RWPE2 (cell line): ENCODE measurements around the gene TMCC1.

Experiments used
- ATAC-seq: fragments of 200-7000 bp; cut with Tn5 transposase; 3 replicates; pipeline ENCODE4 v1.9.1; 2021; ENCODE audit warnings: low read depth
- DNase-seq: peaks from one replicate; pipeline ENCODE4 v3.0.0-alpha.2; 2020; ENCODE audit warnings: low spot score
- H3K27ac ChIP-seq: fragments of 450-650 bp; 2 replicates; pipeline ENCODE4 v1.5.1; 2017; ENCODE audit warnings: mild to moderate bottlenecking; ENCODE audit not compliant: poor library complexity, severe bottlenecking
- H3K27me3 ChIP-seq: fragments of 250-450 bp; sonication (Bioruptor Pico); 2 replicates; pipeline ENCODE4 v1.5.1; 2021; ENCODE audit warnings: mild to moderate bottlenecking, moderate library complexity; ENCODE audit not compliant: insufficient read depth, poor library complexity, severe bottlenecking
- H3K36me3 ChIP-seq: fragments of 250-450 bp; sonication (Bioruptor Pico); 2 replicates; pipeline ENCODE4 v1.5.1; 2020; ENCODE audit warnings: low read depth, mild to moderate bottlenecking, moderate library complexity
- H3K4me1 ChIP-seq: fragments of 250-450 bp; sonication (Bioruptor Pico); 2 replicates; pipeline ENCODE4 v1.5.1; 2021; ENCODE audit warnings: mild to moderate bottlenecking, moderate library complexity; ENCODE audit not compliant: insufficient read depth, poor library complexity, severe bottlenecking
- H3K4me3 ChIP-seq: fragments of 250-450 bp; sonication (Bioruptor Pico); 2 replicates; pipeline ENCODE4 v1.5.1; 2021; ENCODE audit warnings: mild to moderate bottlenecking, moderate library complexity; ENCODE audit not compliant: severe bottlenecking
- H3K9me3 ChIP-seq: fragments of 250-450 bp; sonication (Bioruptor Pico); 2 replicates; pipeline ENCODE4 v1.5.1; 2021; ENCODE audit warnings: mild to moderate bottlenecking, moderate library complexity; ENCODE audit not compliant: severe bottlenecking
- CTCF ChIP-seq: fragments of 450-650 bp; IDR thresholded peaks from one replicate; pipeline ENCODE4 v1.5.1; 2017; ENCODE audit warnings: mild to moderate bottlenecking, moderate library complexity; ENCODE audit not compliant: poor library complexity, severe bottlenecking

Gene TMCC1

GRCh38 chr3:129618901-129619671 is 274.4 kb downstream of the TMCC1 start:
- Histone ChIP-seq H3K4me1 (no peaks in the 10 kb centered on the region), H3K36me3 (no peaks in the 10 kb centered on the region), H3K27ac (no peak overlapping the region), H3K27me3 (no peaks in the 10 kb centered on the region), H3K9me3 (no peaks in the 10 kb centered on the region), H3K4me3 (no peak overlapping the region)
- TF ChIP-seq CTCF, result no peak
- DNase-seq (no peak), ATAC-seq (no peak)

- Histone ChIP-seq H3K27me3 (no peaks in the 10 kb centered on the region), H3K4me1 (no peaks in the 10 kb centered on the region), H3K27ac (no peak overlapping the region), H3K36me3 (no peaks in the 10 kb centered on the region), H3K4me3 (no peak overlapping the region), H3K9me3 (no peaks in the 10 kb centered on the region)
- ATAC-seq, result no peak
- no peak for DNase-seq
- no peak for TF ChIP-seq CTCF
These were observed 275.2 kb downstream of the TMCC1 start for GRCh38 chr3:129618186-129618820.

GRCh38 chr3:129617381-129618185 is 275.9 kb downstream of the TMCC1 start:
- DNase-seq (no peak), ATAC-seq (no peak)
- no peak for TF ChIP-seq CTCF
- Histone ChIP-seq H3K9me3 (no peaks in the 10 kb centered on the region), H3K27ac (no peak overlapping the region), H3K4me3 (no peak overlapping the region), H3K36me3 (no peaks in the 10 kb centered on the region), H3K4me1 (no peaks in the 10 kb centered on the region), H3K27me3 (no peaks in the 10 kb centered on the region)

- no peak for TF ChIP-seq CTCF
- Histone ChIP-seq H3K27me3 (no peaks in the 10 kb centered on the region), H3K4me1 (no peaks in the 10 kb centered on the region), H3K27ac (no peak overlapping the region), H3K36me3 (no peaks in the 10 kb centered on the region), H3K9me3 (no peaks in the 10 kb centered on the region), H3K4me3 (no peak overlapping the region)
- no peak for ATAC-seq
- no peak for DNase-seq
These were observed 276.8 kb downstream of the TMCC1 start for GRCh38 chr3:129616713-129617112.
